Chondrocyte (in vitro differentiated cells): ENCODE data around the gene LRRC73. TPM values are rescaled to one million over a fixed set of nuclear protein-coding genes. Genes with fewer than 3 reads are reported as not detected.
"Not testable (repeated sequence)": the region's sequence is repeated elsewhere in the genome, so short reads cannot be mapped to it uniquely, and the experiment has no call there.

Experiments
- DNase-seq: peaks from one replicate; pipeline ENCODE4 v3.0.0; 2021; ENCODE audit warnings: mixed read lengths, low spot score
- H3K27ac Mint-ChIP-seq: one replicate; pipeline ENCODE4 v1.8.0; 2021; ENCODE audit warnings: mild to moderate bottlenecking, moderate library complexity, mixed read lengths; ENCODE audit not compliant: unreplicated experiment
- H3K27me3 Mint-ChIP-seq: 2 replicates; pipeline ENCODE4 v1.8.0; 2021; ENCODE audit warnings: low read depth, mixed read lengths
- H3K36me3 Mint-ChIP-seq: 2 replicates; pipeline ENCODE4 v1.8.0; 2021; ENCODE audit warnings: low read depth, mixed read lengths
- H3K4me1 Mint-ChIP-seq: 2 replicates; pipeline ENCODE4 v1.8.0; 2021; ENCODE audit warnings: low read depth, mild to moderate bottlenecking, mixed read lengths
- H3K4me3 Mint-ChIP-seq: one replicate; pipeline ENCODE4 v1.8.0; 2021; ENCODE audit warnings: mild to moderate bottlenecking, moderate library complexity, mixed read lengths; ENCODE audit not compliant: unreplicated experiment
- H3K9me3 Mint-ChIP-seq: 2 replicates; pipeline ENCODE4 v1.8.0; 2021; ENCODE audit warnings: low read depth, mixed read lengths
- CTCF ChIP-seq: fragments of 200-600 bp; sonication (generic); IDR thresholded peaks from 2 replicates; pipeline ENCODE4 v1.5.0; 2021; ENCODE audit warnings: antibody characterized with exemption, mild to moderate bottlenecking, moderate library complexity
- total RNA-seq: library from RNA; stranded (reverse); gene quantifications from 3 replicates; pipeline ENCODE4 v1.2.1, GENCODE V29; 2021

LRRC73 gene
- total RNA-seq, 1 donor from 2014 or later = 0.62 TPM

- H3K27ac Mint-ChIP-seq = no peak overlapping the region
- no peaks in the 10 kb centered on the region for H3K4me1 Mint-ChIP-seq
- H3K36me3 Mint-ChIP-seq = peaks cover 31% of the 10 kb centered on the region
- DNase-seq = no peak
- H3K27me3 Mint-ChIP-seq = no peaks in the 10 kb centered on the region
- no peaks in the 10 kb centered on the region for H3K9me3 Mint-ChIP-seq
- no peak for TF ChIP-seq CTCF
- H3K4me3 Mint-ChIP-seq = no peak overlapping the region
Measured at GRCh38 chr6:43541774-43542471, 31.8 kb upstream of the LRRC73 start.

- Mint-ChIP-seq H3K4me1 (no peaks in the 10 kb centered on the region), H3K9me3 (no peaks in the 10 kb centered on the region), H3K36me3 (peaks cover 21% of the 10 kb centered on the region), H3K27me3 (no peaks in the 10 kb centered on the region), H3K4me3 (no peak overlapping the region), H3K27ac (no peak overlapping the region)
- no peak for DNase-seq
- TF ChIP-seq CTCF = no peak
Measured at GRCh38 chr6:43540507-43540906, 30.4 kb upstream of the LRRC73 start.

- peaks cover 19% of the 10 kb centered on the region for H3K36me3 Mint-ChIP-seq
Measured at GRCh38 chr6:43539409-43539808, 29.3 kb upstream of the LRRC73 start.

GRCh38 chr6:43538986-43539385, 28.8 kb upstream of the LRRC73 start:
- H3K36me3 Mint-ChIP-seq = peaks cover 18% of the 10 kb centered on the region
- H3K4me3 Mint-ChIP-seq, DNase-seq, H3K9me3 Mint-ChIP-seq, H3K27ac Mint-ChIP-seq, H3K27me3 Mint-ChIP-seq, H3K4me1 Mint-ChIP-seq: not testable (repeated sequence)

More at GRCh38 chr6:43539409-43539808, 29.3 kb upstream of the LRRC73 start:
- not testable (repeated sequence) for H3K4me1 Mint-ChIP-seq, H3K4me3 Mint-ChIP-seq, H3K9me3 Mint-ChIP-seq, DNase-seq, H3K27me3 Mint-ChIP-seq, H3K27ac Mint-ChIP-seq

- no peak for TF ChIP-seq CTCF
- H3K27ac Mint-ChIP-seq = no peak overlapping the region
- H3K27me3 Mint-ChIP-seq = no peaks in the 10 kb centered on the region
- H3K4me3 Mint-ChIP-seq = no peak overlapping the region
- no peak for DNase-seq
- H3K36me3 Mint-ChIP-seq = peaks cover 16% of the 10 kb centered on the region
- no peaks in the 10 kb centered on the region for H3K4me1 Mint-ChIP-seq
- H3K9me3 Mint-ChIP-seq = no peaks in the 10 kb centered on the region
Measured at GRCh38 chr6:43532201-43532600, 22.1 kb upstream of the LRRC73 start.

GRCh38 chr6:43524483-43524961, 14.4 kb upstream of the LRRC73 start:
- Mint-ChIP-seq H3K27me3 (no peaks in the 10 kb centered on the region), H3K4me3 (no peak overlapping the region), H3K36me3 (peaks cover 47% of the 10 kb centered on the region), H3K27ac (no peak overlapping the region), H3K9me3 (no peaks in the 10 kb centered on the region), H3K4me1 (no peaks in the 10 kb centered on the region)
- no peak for TF ChIP-seq CTCF
- DNase-seq = no peak
